Frontal cortex (tissue), 4 donors: ENCODE measurements around the gene RPSA. TPM values are rescaled to one million over a fixed set of nuclear protein-coding genes. Genes with fewer than 3 reads are reported as not detected.
A peak's percentile ranks its signal among the peaks of the same experiment; 100 is the strongest.
"Not testable (repeated sequence)": the region's sequence is repeated elsewhere in the genome, so short reads cannot be mapped to it uniquely, and the experiment has no call there.

ENCODE experiments used
- DNase-seq, 2 donors: peaks; one replicate each; pipeline ENCODE4 v3.0.0; 2012; ENCODE audit warnings: low spot score in 2 of 2
- FAIRE-seq: peaks from 2 replicates; lab custom pipeline; 2012; peaks lifted over from hg19 to GRCh38; lab: Jason Lieb, UNC
- total RNA-seq: library from RNA; depleted of rRNA; stranded (reverse); fragments of >200 nt; gene quantifications from one replicate; pipeline ENCODE4 v1.2.3, GENCODE V29; 2014
- donor health status: control.
- donor health status: control.
- donor health status: control.

RPSA gene
- 1,502 TPM for total RNA-seq

- no peak for FAIRE-seq
Observed at GRCh38 chr3:39406368-39407258, at the start of gene RPSA. Gene RPSA, plus strand, starts transcription at chr3:39406720. Its CDS starts 934 bp downstream, at chr3:39407654.

GRCh38 chr3:39358333-39358732 is 48.2 kb upstream of the RPSA start:
- no peak for FAIRE-seq

More at GRCh38 chr3:39406368-39407258, at the start of gene RPSA:
- DNase-seq, result peak; percentile 89 to 93

GRCh38 chr3:39361252-39361927 is 45.1 kb upstream of the RPSA start:
- DNase-seq (no peak), FAIRE-seq (no peak)

More at GRCh38 chr3:39358333-39358732, 48.2 kb upstream of the RPSA start:
- DNase-seq, result no peak

- DNase-seq (no peak), FAIRE-seq (no peak)
Observed at GRCh38 chr3:39362192-39362591, 44.3 kb upstream of the RPSA start.

GRCh38 chr3:39362812-39363211 is 43.7 kb upstream of the RPSA start:
- FAIRE-seq (no peak), DNase-seq (no peak)

- DNase-seq, FAIRE-seq: not testable (repeated sequence)
Observed at GRCh38 chr3:39370450-39370849, 36.1 kb upstream of the RPSA start.

GRCh38 chr3:39372833-39373232 is 33.7 kb upstream of the RPSA start:
- no peak for DNase-seq
- no peak for FAIRE-seq

- FAIRE-seq, result no peak
- no peak for DNase-seq
Observed at GRCh38 chr3:39376959-39377634, 29.4 kb upstream of the RPSA start.

GRCh38 chr3:39378088-39378487 is 28.4 kb upstream of the RPSA start:
- FAIRE-seq, result no peak
- DNase-seq, result peak in 1 of 2 donors; percentile 26

GRCh38 chr3:39378957-39379777 is 27.4 kb upstream of the RPSA start:
- FAIRE-seq (no peak), DNase-seq (no peak)

GRCh38 chr3:39379778-39380155 is 26.8 kb upstream of the RPSA start:
- no peak for FAIRE-seq
- DNase-seq, result no peak

- FAIRE-seq, result no peak
- no peak for DNase-seq
Observed at GRCh38 chr3:39381432-39381831, 25.1 kb upstream of the RPSA start.

- FAIRE-seq, result no peak
- peak; percentile 66 to 80 for DNase-seq
Observed at GRCh38 chr3:39383045-39383880, 23.3 kb upstream of the RPSA start, which contains the start of gene SLC25A38. Gene SLC25A38, plus strand, starts transcription at chr3:39383370. Its CDS starts 355 bp downstream, at chr3:39383725.

GRCh38 chr3:39383881-39384664 is 22.4 kb upstream of the RPSA start:
- no peak for FAIRE-seq

GRCh38 chr3:39384665-39385000 is 21.9 kb upstream of the RPSA start:
- DNase-seq, result no peak
- no peak for FAIRE-seq

More at GRCh38 chr3:39383881-39384664, 22.4 kb upstream of the RPSA start:
- DNase-seq, result peak; percentile 95 to 99

GRCh38 chr3:39385456-39386090 is 20.9 kb upstream of the RPSA start:
- no peak for FAIRE-seq
- DNase-seq, result no peak

GRCh38 chr3:39386318-39386717 is 20.2 kb upstream of the RPSA start:
- DNase-seq (no peak), FAIRE-seq (no peak)
